Measurements from ENCODE around the gene HJV. TPM values are rescaled to one million over a fixed set of nuclear protein-coding genes. Genes with fewer than 3 reads are reported as not detected.
"Not testable (repeated sequence)": the region's sequence is repeated elsewhere in the genome, so short reads cannot be mapped to it uniquely, and the experiment has no call there.

HJV gene
- total RNA-seq, result 5.7 and 6.7 TPM in 2 replicates
- 1.00 and 3.0 TPM in 2 replicates for polyA plus RNA-seq

DNA sequence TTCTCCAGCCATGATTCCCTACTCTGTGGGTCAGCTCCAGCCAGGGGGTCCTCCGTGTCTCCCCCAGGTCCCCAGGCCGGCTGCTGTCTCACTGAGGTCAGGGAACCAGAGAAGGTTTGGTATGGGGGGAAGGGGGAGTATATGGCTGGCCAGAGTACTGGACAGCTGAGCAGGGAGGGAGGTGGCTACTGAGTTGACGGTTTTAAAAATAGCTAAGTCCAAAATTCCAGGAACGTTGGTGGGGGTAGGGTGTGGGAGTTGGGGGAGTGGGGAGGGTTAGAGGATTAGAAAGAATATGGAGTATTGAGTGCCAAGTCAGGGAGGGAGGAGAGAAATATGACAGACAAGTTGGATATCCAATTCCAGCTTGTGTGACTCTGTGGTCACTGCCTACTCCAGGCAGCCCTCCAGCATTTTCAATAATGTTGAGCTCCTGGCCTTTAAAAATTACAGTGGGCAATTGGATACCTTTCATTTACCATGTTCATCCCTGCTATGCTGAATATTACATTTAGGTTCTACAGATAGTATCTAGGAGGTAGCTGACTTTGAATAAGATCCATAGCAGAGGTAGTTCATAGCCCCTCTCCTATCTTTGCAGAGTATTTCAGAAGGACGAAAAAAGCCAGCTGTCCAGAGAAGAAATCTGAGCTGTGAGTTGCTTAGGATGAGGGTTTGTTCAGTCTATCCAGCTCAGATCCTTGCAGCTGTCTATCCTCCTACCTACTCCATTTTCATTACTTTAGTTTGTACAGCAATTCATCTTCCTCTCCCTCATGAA lies at the start of gene HJV:
HJV (minus strand) TSS at position 114 of the 781 bp plus-strand sequence. CDS start 1,504 bp downstream, outside the sequence.
- Histone ChIP-seq H3K9me2 (replicated peaks; ENCODE audit: insufficient read depth) (no peaks in the 10 kb centered on the region), H3K9me3 (ENCODE audit: low read depth) (no peaks in the 10 kb centered on the region), H3K4me3 (no peak within 1 kb of the TSS), H3K4me1 (ENCODE audit: insufficient read depth) (no peaks in the 10 kb centered on the region), H3K4me2 (no peak within 1 kb of the TSS), H4K20me1 (ENCODE audit: insufficient read depth, poor library complexity, severe bottlenecking) (no peaks in the 10 kb centered on the region), H3K79me2 (no peaks in the 10 kb centered on the region), H3K27ac (no peak within 1 kb of the TSS), H2AFZ (no peak within 1 kb of the TSS), H3K36me3 (replicated peaks; ENCODE audit: insufficient read depth, low read depth) (no peaks in the 10 kb centered on the region), H3K27me3 (peaks cover 56% of the 10 kb centered on the region)
- WGBS (ENCODE audit: low lambda C conversion rate, missing lambda C conversion rate), result 78% methylated on average over 5 of the region's 5 CpGs
- no peak for DNase-seq (ENCODE audit: low spot score)
- TF ChIP-seq EZH2 (IDR thresholded peaks at IDR 0.05; ENCODE audit: borderline replicate concordance), result no peak
- TF ChIP-seq CTCF (IDR thresholded peaks at IDR 0.05; ENCODE audit: poor library complexity), result no peak
- no peak for TF ChIP-seq EZH2phosphoT487 (IDR thresholded peaks at IDR 0.05; ENCODE audit: low read depth, severe bottlenecking, unreplicated experiment)

DNA sequence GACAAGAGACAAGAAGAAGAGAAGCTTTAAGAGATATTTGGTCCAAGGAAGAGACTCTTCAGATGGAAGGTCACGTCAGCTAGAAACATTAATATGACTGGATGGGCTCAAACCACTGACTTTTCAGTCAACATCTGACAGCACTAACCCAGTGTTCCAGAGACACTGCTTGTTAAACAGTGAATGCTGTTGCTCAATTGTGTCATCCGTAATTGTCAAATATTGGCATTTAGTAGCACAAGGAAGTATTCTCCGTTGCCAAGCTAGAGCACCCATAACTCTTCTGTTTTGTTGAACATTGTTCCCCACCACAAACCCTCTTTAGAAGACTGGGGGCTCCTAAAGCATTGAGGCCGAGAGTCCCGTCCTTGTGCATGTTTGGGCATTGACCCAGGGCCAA lies 37.6 kb upstream of the HJV start:
- not testable (repeated sequence) for H2AFZ ChIP-seq; H3K9me3 ChIP-seq (ENCODE audit: low read depth); H3K27ac ChIP-seq; H3K4me1 ChIP-seq (ENCODE audit: insufficient read depth); H3K36me3 ChIP-seq (replicated peaks; ENCODE audit: insufficient read depth, low read depth); H3K27me3 ChIP-seq; H4K20me1 ChIP-seq (ENCODE audit: insufficient read depth, poor library complexity, severe bottlenecking); H3K4me3 ChIP-seq; H3K79me2 ChIP-seq; H3K9me2 ChIP-seq (replicated peaks; ENCODE audit: insufficient read depth); H3K4me2 ChIP-seq; DNase-seq (ENCODE audit: low spot score)
- 87% methylated on average over 5 of the region's 5 CpGs for WGBS (ENCODE audit: low lambda C conversion rate, missing lambda C conversion rate)

- peak overlapping the region; percentile 82 for H3K4me2 ChIP-seq
- H3K9me2 ChIP-seq (replicated peaks; ENCODE audit: insufficient read depth); H3K27me3 ChIP-seq; H3K79me2 ChIP-seq; H4K20me1 ChIP-seq (ENCODE audit: insufficient read depth, poor library complexity, severe bottlenecking); H3K4me1 ChIP-seq (ENCODE audit: insufficient read depth); H3K36me3 ChIP-seq (replicated peaks; ENCODE audit: insufficient read depth, low read depth); H3K9me3 ChIP-seq (ENCODE audit: low read depth): not testable (repeated sequence)
- peak overlapping the region; percentile 49 for H3K4me3 ChIP-seq
- WGBS (ENCODE audit: low lambda C conversion rate, missing lambda C conversion rate), result 2% methylated on average over 43 of the region's 47 CpGs
- peak overlapping the region; percentile 86 for H3K27ac ChIP-seq
- DNase-seq (ENCODE audit: low spot score), result peak; percentile 92
- H2AFZ ChIP-seq, result peak overlapping the region; percentile 69
Measured at GRCh38 chr1:146051852-146052676, 30.5 kb upstream of the HJV start.

GRCh38 chr1:146051452-146051851 lies 29.9 kb upstream of the HJV start:
- H3K79me2 ChIP-seq, result no peaks in the 10 kb centered on the region
- H3K4me1 ChIP-seq (ENCODE audit: insufficient read depth), result peaks cover 8% of the 10 kb centered on the region
- peak overlapping the region; percentile 71 for H3K4me2 ChIP-seq
- no peaks in the 10 kb centered on the region for H4K20me1 ChIP-seq (ENCODE audit: insufficient read depth, poor library complexity, severe bottlenecking)
- no peak overlapping the region for H2AFZ ChIP-seq
- whole genome bisulfite sequencing (ENCODE audit: low lambda C conversion rate, missing lambda C conversion rate), result 40% methylated on average over 15 of the region's 15 CpGs
- TF ChIP-seq CTCF (IDR thresholded peaks at IDR 0.05; ENCODE audit: poor library complexity) (no peak), EZH2phosphoT487 (IDR thresholded peaks at IDR 0.05; ENCODE audit: low read depth, severe bottlenecking, unreplicated experiment) (no peak), EZH2 (IDR thresholded peaks at IDR 0.05; ENCODE audit: borderline replicate concordance) (no peak)
- H3K9me3 ChIP-seq (ENCODE audit: low read depth), result no peaks in the 10 kb centered on the region
- peak overlapping the region; percentile 0 for H3K4me3 ChIP-seq
- peak overlapping the region; percentile 86 for H3K27ac ChIP-seq
- peak; percentile 24 for DNase-seq (ENCODE audit: low spot score)
- H3K36me3 ChIP-seq (replicated peaks; ENCODE audit: insufficient read depth, low read depth), result no peaks in the 10 kb centered on the region
- H3K9me2 ChIP-seq (replicated peaks; ENCODE audit: insufficient read depth), result no peaks in the 10 kb centered on the region
- no peaks in the 10 kb centered on the region for H3K27me3 ChIP-seq

GRCh38 chr1:146050652-146050963 lies 29.1 kb upstream of the HJV start:
- H3K27me3 ChIP-seq; H3K9me3 ChIP-seq (ENCODE audit: low read depth); H4K20me1 ChIP-seq (ENCODE audit: insufficient read depth, poor library complexity, severe bottlenecking); H3K4me1 ChIP-seq (ENCODE audit: insufficient read depth); H3K79me2 ChIP-seq; H3K4me3 ChIP-seq; DNase-seq (ENCODE audit: low spot score); H3K36me3 ChIP-seq (replicated peaks; ENCODE audit: insufficient read depth, low read depth); H3K9me2 ChIP-seq (replicated peaks; ENCODE audit: insufficient read depth); H2AFZ ChIP-seq: not testable (repeated sequence)
- 64% methylated on average over 3 of the region's 3 CpGs for WGBS (ENCODE audit: low lambda C conversion rate, missing lambda C conversion rate)
- peak overlapping the region; percentile 71 for H3K4me2 ChIP-seq
- peak overlapping the region; percentile 86 for H3K27ac ChIP-seq

- not testable (repeated sequence) for H4K20me1 ChIP-seq (ENCODE audit: insufficient read depth, poor library complexity, severe bottlenecking); H3K9me2 ChIP-seq (replicated peaks; ENCODE audit: insufficient read depth); H3K4me3 ChIP-seq; H3K36me3 ChIP-seq (replicated peaks; ENCODE audit: insufficient read depth, low read depth); H3K4me1 ChIP-seq (ENCODE audit: insufficient read depth); H3K27me3 ChIP-seq; DNase-seq (ENCODE audit: low spot score); H3K79me2 ChIP-seq; H3K9me3 ChIP-seq (ENCODE audit: low read depth)
- 92% methylated on average over 12 of the region's 12 CpGs for WGBS (ENCODE audit: low lambda C conversion rate, missing lambda C conversion rate)
- Histone ChIP-seq H3K27ac (peak overlapping the region; percentile 86), H3K4me2 (peak overlapping the region; percentile 71), H2AFZ (peak overlapping the region; percentile 0)
Measured at GRCh38 chr1:146049866-146050651, 28.5 kb upstream of the HJV start.

All from hepatocyte (in vitro differentiated cells).